ENCODE measurements around the gene JUP.

The JUP gene

GRCh38 chr17:41810659-41811548 is 24.4 kb upstream of the JUP start:
- H3K4me3 ChIP-seq (ENCODE audit: low read depth, low read length) = peak overlapping the region; percentile 71

GRCh38 chr17:41806685-41807445 is 20.4 kb upstream of the JUP start:
- H3K4me3 ChIP-seq (ENCODE audit: low read depth, low read length) = no peak overlapping the region

DNA sequence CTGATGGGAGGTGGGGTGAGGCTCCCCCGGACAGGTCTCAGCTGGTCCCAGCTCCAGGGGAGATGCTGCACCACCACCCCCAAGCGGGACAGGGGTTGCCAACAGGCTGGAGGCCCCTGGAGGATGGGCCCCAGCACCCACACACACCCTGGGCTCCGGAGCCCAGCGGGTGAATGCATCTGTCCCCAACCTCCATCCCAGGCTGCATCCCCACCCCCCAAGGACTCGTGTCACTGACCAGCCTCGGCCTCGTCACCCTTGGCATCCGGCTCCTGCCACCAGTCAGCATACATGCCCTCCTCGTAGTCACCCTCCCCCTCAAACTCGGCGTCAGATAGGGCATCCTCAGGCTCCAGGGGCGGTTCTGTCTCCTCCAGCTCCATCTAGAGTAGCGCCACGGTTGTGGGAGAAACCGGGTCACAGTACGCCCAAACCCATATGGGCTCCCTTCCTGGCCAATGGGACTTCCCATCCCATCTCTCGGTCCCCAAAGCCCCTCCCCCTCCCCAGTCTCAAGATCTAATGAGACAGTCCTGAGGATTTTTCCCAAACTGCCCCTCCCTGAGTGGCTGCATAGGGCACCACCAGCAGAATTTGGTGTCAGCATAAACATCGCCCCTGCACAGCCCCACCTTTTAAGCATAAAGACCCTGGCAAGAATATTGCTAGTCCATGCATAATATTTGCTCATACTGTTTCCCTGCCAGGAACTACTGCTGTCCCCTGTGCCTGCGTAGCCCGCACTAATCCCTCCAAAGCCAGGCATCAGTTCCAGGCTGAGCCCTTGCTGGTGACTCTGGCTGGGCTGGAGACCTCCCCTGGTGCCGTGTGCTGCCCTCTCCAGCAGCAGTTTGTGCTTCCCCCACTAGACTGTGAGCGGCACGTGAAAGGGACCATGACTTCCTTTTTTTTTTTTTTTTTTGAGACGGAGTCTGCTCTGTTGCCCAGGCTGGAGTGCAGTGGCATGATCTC is 16.8 kb upstream of the JUP start:
- no peak overlapping the region for H3K4me3 ChIP-seq (ENCODE audit: low read depth, low read length)

- no peak overlapping the region for H3K4me3 ChIP-seq (ENCODE audit: low read depth, low read length)
These were observed 15.1 kb upstream of the JUP start for GRCh38 chr17:41801374-41802271.

GRCh38 chr17:41800601-41801373 is 14.3 kb upstream of the JUP start:
- H3K4me3 ChIP-seq (ENCODE audit: low read depth, low read length) = no peak overlapping the region

GRCh38 chr17:41799366-41799765 is 12.9 kb upstream of the JUP start:
- no peak overlapping the region for H3K4me3 ChIP-seq (ENCODE audit: low read depth, low read length)

GRCh38 chr17:41797377-41797776 is 10.9 kb upstream of the JUP start:
- H3K4me3 ChIP-seq (ENCODE audit: low read depth, low read length) = no peak overlapping the region

GRCh38 chr17:41796121-41796895 is 9.8 kb upstream of the JUP start:
- no peak overlapping the region for H3K4me3 ChIP-seq (ENCODE audit: low read depth, low read length)

- H3K4me3 ChIP-seq (ENCODE audit: low read depth, low read length) = no peak overlapping the region
These were observed 8.0 kb upstream of the JUP start for GRCh38 chr17:41794540-41794975.

DNA sequence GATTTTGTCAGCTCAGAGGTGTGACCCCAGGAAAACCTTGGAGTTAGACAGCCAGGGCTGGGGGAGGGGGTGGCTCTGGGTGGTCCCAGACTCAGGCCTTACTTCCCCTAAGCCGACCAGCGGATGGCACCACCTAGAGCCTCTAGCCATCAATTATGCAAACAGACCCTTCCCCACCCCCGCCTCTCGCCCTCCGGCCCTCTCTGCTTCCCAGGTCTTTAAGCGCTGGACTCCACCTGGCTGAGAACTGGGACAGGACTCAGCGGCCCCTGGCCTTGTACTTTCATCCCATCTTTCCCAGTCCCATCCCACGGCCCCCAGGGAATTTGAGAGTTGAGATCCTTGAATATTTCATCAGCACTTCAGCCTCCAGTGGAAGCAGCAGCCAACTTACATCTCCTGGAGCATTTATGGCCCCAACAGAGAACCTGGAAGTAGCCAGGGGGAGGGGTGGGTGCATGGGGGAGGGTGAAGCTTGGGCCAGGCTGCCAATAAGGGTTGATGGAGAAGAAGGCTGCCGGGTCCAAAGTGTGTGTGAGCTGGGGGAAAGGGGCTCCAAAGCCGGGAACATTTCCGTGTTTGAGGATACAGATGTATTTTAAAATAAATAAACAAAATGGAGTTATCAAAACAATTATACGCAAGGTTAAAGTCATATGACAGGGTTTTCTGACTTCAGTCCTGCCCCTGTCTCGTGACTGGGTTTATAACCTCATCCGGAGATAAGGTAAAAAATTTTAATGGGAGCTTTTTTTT is 7.5 kb upstream of the JUP start:
- no peak overlapping the region for H3K4me3 ChIP-seq (ENCODE audit: low read depth, low read length)

DNA sequence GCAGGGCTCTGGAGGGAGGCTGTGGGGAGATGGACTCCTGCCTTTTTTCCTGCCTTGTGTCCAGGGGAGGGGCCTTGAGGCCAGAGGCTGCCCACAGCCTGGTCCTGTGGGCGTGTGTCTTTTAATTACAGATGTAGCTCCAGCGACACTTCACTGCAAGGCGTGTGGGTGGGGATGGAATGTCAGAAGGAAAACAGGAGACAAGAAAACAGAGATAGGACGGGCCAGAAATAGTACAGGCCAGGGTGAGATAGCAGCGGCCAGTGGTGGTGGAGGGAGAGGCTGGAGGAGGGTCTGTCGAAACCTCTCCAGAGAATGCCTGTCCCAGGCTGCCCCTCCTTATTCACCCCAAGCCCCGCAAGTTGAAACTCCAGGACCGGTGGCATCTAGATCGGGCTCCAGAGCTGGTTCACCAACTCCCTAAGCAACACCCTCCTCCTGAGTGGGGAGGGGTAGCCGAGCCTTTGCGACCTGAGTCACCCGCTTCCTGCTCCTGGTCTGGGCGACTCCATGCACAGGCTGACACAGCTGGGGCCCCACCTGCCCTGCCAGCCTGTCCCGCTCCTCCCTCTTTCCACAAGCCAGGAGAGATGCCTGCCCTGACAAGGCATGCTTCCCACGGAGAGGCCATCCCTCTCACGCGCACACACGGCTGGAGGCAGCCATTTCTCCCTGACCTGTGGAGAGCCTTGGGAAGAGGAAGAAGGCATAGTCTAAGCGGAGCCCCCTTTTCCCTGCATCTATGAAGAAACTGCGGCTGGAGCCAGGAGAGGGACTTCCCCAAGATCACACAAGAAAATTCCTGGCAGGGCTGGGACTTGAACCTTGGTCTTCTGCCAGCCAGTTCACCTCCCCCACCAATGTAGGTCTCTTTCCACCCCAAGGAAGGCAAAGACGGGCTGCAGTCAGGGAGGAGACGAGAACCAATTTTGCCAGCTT is 6.6 kb upstream of the JUP start:
- no peak overlapping the region for H3K4me3 ChIP-seq (ENCODE audit: low read depth, low read length)

- H3K4me3 ChIP-seq (ENCODE audit: low read depth, low read length) = no peak overlapping the region
These were observed 509 bp upstream of the JUP start for GRCh38 chr17:41787021-41787418.

DNA sequence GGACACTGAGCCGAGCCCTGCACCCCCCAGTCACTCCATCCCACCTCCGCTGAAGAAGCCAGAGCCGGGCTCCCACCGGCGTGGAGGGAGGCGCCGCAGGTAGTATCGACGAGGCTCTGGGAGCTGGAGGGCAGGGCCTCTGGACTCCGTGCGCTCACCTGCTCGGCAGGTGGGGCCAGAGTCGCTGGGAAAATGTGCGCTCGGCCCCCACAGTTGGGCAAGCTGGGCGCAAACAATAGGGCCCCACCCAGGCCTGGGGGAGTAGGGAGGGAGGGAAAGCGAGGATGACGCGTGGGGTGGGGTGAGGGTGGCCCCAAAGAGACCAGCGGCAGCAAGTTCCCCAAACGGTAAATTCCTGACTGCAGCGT is 668 bp downstream of the JUP start:
- H3K4me3 ChIP-seq (ENCODE audit: low read depth, low read length) = peak overlapping the region; percentile 47

GRCh38 chr17:41785091-41785858 is 1.2 kb downstream of the JUP start:
- peak overlapping the region; percentile 47 for H3K4me3 ChIP-seq (ENCODE audit: low read depth, low read length)

DNA sequence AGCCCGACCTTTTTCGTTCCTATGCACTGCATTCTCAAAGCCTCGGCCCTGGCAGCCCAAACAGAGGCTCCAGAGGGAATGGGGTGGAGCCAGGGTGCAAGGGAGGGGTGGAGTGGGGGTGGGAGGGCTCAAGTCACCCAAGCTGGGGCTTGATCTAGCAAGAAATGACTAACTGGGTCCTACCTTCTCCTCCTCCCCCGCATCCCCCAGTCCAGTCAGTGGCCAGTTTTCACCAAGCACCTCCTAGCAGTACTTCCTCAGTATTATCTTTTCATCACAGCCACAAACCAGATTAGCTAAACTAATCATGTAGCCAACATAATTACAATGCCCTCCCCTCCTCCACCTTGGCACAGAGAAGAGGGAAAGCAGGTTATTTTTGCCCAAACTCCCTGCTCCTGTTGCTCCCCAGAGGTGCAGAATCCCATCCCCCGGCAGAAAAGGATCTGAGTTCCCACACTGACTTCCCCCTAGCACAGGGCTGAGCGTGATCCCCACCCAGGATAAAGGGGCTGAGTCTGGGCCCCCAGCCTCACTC is 2.2 kb downstream of the JUP start:
- peak overlapping the region; percentile 47 for H3K4me3 ChIP-seq (ENCODE audit: low read depth, low read length)

DNA sequence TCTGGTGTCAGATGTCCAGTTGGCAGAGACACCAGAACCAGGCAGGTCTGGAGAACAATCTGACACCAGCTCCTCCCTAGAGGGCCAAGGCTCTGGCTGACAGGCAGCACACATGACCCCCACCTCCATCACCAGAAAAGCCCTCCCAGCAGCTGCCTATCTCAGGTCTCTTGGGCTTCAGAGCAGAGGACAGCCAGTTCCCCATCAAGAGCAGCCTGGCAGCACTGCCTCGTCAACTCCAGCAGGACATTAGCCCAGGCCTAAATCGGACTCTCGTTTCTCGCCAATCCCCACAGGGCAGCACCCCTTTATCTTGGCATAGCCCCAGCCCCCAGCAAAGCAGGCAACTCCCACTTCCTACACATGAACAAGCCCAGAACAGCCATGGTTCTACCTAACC is 4.4 kb downstream of the JUP start:
- H3K4me3 ChIP-seq (ENCODE audit: low read depth, low read length) = no peak overlapping the region
